ENCODE results near the gene BTBD18. TPM values are rescaled to one million over a fixed set of nuclear protein-coding genes. Genes with fewer than 3 reads are reported as not detected.

Gene BTBD18
- total and polyA plus RNA-seq, 10 of the 15 experiments (the other 5 are each of a cell fraction or from before 2014, with no cell fraction given) = 0.05 to 0.58 (median 0.19) TPM; not detected in 6

DNA sequence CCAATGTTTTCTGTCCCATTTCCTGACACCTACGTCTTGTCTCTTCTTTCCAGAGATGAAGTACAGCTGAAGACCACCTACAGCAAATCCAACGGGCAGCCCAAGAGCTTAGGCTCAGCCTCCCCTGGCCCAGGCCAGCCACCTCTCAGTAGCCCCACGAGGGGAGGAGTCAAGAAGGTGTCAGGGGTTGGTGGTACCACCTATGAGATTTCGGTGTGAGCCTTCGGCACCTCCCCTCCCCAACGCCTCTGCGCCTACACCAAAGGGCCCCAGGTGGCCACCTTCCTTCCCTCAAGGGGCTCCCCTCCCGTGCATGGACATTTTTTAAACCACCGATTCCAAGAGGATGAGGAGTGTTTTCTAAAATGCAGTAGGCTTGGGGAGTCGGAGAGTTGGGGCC, 51.8 kb downstream of the BTBD18 start:
- no peak overlapping the region for H2AFZ ChIP-seq (ENCODE audit: control insufficient read depth, low read depth, low read length)
- no peak overlapping the region for H3K27ac ChIP-seq (ENCODE audit: control insufficient read depth, insufficient read depth)
- CTCF ChIA-PET = interaction anchor here (1.1 kb wide), 1 partner anchor 101 kb away, joined by 4 read pairs; no protein-coding TSS in a partner anchor
- in situ Hi-C loops (cut with MboI) = no loop called here
- H3K4me2 ChIP-seq (ENCODE audit: control insufficient read depth, insufficient read depth) = no peak overlapping the region
- H4K20me1 ChIP-seq (ENCODE audit: control insufficient read depth, insufficient read depth) = no peaks in the 10 kb centered on the region
- POLR2A ChIA-PET = interaction anchor here (1.4 kb wide), 1 partner anchor 9 kb away, joined by 3 read pairs; no protein-coding TSS in a partner anchor
- no peak for FAIRE-seq
- no peak for TF ChIP-seq HDAC2 (IDR thresholded peaks at IDR 0.05)
- H3K9ac ChIP-seq (ENCODE audit: control insufficient read depth, insufficient read depth, low read length) = no peak overlapping the region
- H3K9me3 ChIP-seq (replicated peaks; ENCODE audit: control insufficient read depth, insufficient read depth, low read length) = no peaks in the 10 kb centered on the region
- DNase-seq (ENCODE audit: low read depth, low spot score) = no peak
- H3K4me1 ChIP-seq (ENCODE audit: control insufficient read depth, insufficient read depth, low read length) = no peaks in the 10 kb centered on the region
- no peaks in the 10 kb centered on the region for H3K79me2 ChIP-seq (ENCODE audit: control insufficient read depth, insufficient read depth, low read length)
- 99% methylated on average over 10 of the region's 10 CpGs for WGBS (ENCODE audit: insufficient coverage, insufficient replicate concordance, low lambda C conversion rate, missing lambda C conversion rate)
- H3K27me3 ChIP-seq (replicated peaks in 1 of 2; ENCODE audit: control insufficient read depth in 2 of 2, insufficient read depth in 2 of 2, low read length in 1 of 2) = no peaks in the 10 kb centered on the region
- intact Hi-C loops (cut with micrococcal nuclease; ENCODE audit: unreplicated experiment) = no loop called here
- BruUV-seq (replicated peaks) = no TSS peak
- RAD21 ChIA-PET (ENCODE audit: unreplicated experiment) = interaction anchor here (1.3 kb wide), 1 partner anchor 101 kb away, joined by 4 read pairs; no protein-coding TSS in a partner anchor
- no peak for ATAC-seq
- SMC1A ChIA-PET (ENCODE audit: uncharacterized antibody, unreplicated experiment) = interaction anchor here (0.7 to 1.5 kb wide), 3 partner anchors 14 to 860 kb away, joined by 3 to 4 read pairs (median 3); no protein-coding TSS in a partner anchor
- H3K4me3 ChIP-seq = no peak overlapping the region
- H3K36me3 ChIP-seq (ENCODE audit: control insufficient read depth in 2 of 2, insufficient read depth in 2 of 2, low read length in 1 of 2) = peaks cover 24 to 43% of the 10 kb centered on the region in 2 experiments

DNA sequence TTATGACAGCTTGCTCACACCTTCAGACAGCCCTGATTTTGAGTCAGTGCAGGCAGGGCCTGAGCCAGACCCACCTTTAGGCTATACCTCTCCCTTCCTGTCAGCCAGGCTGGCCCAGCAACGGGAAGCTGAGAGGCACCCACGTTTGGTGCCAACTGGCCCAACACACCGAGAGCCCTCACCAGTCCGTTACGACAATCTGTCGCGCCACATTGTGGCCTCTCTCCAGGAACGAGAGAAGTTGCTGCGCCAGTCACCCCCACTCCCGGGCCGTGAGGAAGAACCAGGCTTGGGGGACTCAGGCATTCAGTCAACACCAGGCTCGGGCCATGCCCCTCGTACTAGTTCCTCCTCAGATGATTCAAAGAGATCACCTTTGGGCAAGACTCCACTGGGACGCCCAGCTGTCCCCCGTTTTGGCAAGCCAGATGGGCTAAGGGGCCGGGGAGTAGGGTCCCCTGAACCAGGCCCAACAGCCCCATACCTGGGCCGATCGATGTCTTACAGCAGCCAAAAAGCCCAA, 52.7 kb downstream of the BTBD18 start:
- BruUV-seq (replicated peaks) = no TSS peak
- RAD21 ChIA-PET (ENCODE audit: unreplicated experiment) = interaction anchor here (1.3 kb wide), 1 partner anchor 102 kb away, joined by 4 read pairs; no protein-coding TSS in a partner anchor
- in situ Hi-C loops (cut with MboI) = no loop called here

More for the DNA sequence above, 52.7 kb downstream of the BTBD18 start:
- WGBS (ENCODE audit: insufficient coverage, insufficient replicate concordance, low lambda C conversion rate, missing lambda C conversion rate) = 98% methylated on average over 17 of the region's 18 CpGs
- FAIRE-seq (no peak), ATAC-seq (no peak; the same call in 2 of the 3 replicates), DNase-seq (ENCODE audit: low read depth, low spot score) (no peak)
- no peaks in the 10 kb centered on the region for H3K79me2 ChIP-seq (ENCODE audit: control insufficient read depth, insufficient read depth, low read length)
- no peaks in the 10 kb centered on the region for H4K20me1 ChIP-seq (ENCODE audit: control insufficient read depth, insufficient read depth)
- no peaks in the 10 kb centered on the region for H3K4me1 ChIP-seq (ENCODE audit: control insufficient read depth, insufficient read depth, low read length)
- no peak overlapping the region for H3K4me2 ChIP-seq (ENCODE audit: control insufficient read depth, insufficient read depth)
- TF ChIP-seq POLR2A (IDR thresholded peaks at IDR 0.05; ENCODE audit: low read depth, low read length) (peak; percentile 61), SREBF2 (IDR thresholded peaks at IDR 0.05; ENCODE audit: low read length) (no peak)
- ChIA-PET SMC1A (ENCODE audit: uncharacterized antibody, unreplicated experiment) (interaction anchor here (1.0 to 1.5 kb wide), 4 partner anchors 11 to 350 kb away, joined by 3 to 4 read pairs (median 3); no protein-coding TSS in a partner anchor), POLR2A (interaction anchor here (0.5 to 1.4 kb wide), 2 partner anchors 10 to 33 kb away, joined by 3 read pairs; no protein-coding TSS in a partner anchor), CTCF (interaction anchor here (0.6 to 1.4 kb wide), 3 partner anchors 9 to 873 kb away, joined by 3 to 4 read pairs (median 4); no protein-coding TSS in a partner anchor)
- no peaks in the 10 kb centered on the region for H3K27me3 ChIP-seq (replicated peaks in 1 of 2; ENCODE audit: control insufficient read depth in 2 of 2, insufficient read depth in 2 of 2, low read length in 1 of 2)
- H3K9me3 ChIP-seq (replicated peaks; ENCODE audit: control insufficient read depth, insufficient read depth, low read length) = no peaks in the 10 kb centered on the region
- intact Hi-C loops (cut with micrococcal nuclease; ENCODE audit: unreplicated experiment) = no loop called here
- H3K4me3 ChIP-seq = no peak overlapping the region
- no peak overlapping the region for H2AFZ ChIP-seq (ENCODE audit: control insufficient read depth, low read depth, low read length)
- no peak overlapping the region for H3K27ac ChIP-seq (ENCODE audit: control insufficient read depth, insufficient read depth)
- H3K9ac ChIP-seq (ENCODE audit: control insufficient read depth, insufficient read depth, low read length) = no peak overlapping the region
- peaks cover 26 to 41% of the 10 kb centered on the region in 2 experiments for H3K36me3 ChIP-seq (ENCODE audit: control insufficient read depth in 2 of 2, insufficient read depth in 2 of 2, low read length in 1 of 2)

Small RNAs within 50 kb of the gene (small RNA-seq; reads per million reads assigned to genes)
- not detected for gene AP001931.1
- gene TMX2-CTNND1 = not detected

Other genes with a start within 250 kb of the BTBD18 start
Only the 7 nearest of the 12 such genes appear.
- 0.05 TPM in 1 of 2 replicates, not detected in the other for gene YPEL4, start 101.9 kb downstream of the BTBD18 start, total RNA-seq (2014; rRNA removed)
- gene YPEL4, start 101.9 kb downstream of the BTBD18 start, total RNA-seq (2014; rRNA removed; fragmentation: Illumina TruSeq; extraction: Trizol) = 0.09 TPM in 1 of 2 replicates, not detected in the other
- gene YPEL4, start 101.9 kb downstream of the BTBD18 start, total RNA-seq (2021) = 0.13 TPM in 1 of 2 replicates, not detected in the other
- gene YPEL4, start 101.9 kb downstream of the BTBD18 start, polyA plus RNA-seq (2011; rRNA removed) = 0.26 and 0.39 TPM in 2 replicates
- not detected in 2 replicates for gene YPEL4, start 101.9 kb downstream of the BTBD18 start, polyA plus RNA-seq (2014; fragmentation: Illumina TruSeq; extraction: Trizol)
- gene YPEL4, start 101.9 kb downstream of the BTBD18 start, polyA plus RNA-seq (2014; fragmentation: Nextera tagmentation; extraction: Ambion mirVana) = not detected
- gene YPEL4, start 101.9 kb downstream of the BTBD18 start, polyA plus RNA-seq (2014; rRNA removed) = 0.50 TPM in 1 of 2 replicates, not detected in the other
- gene YPEL4, start 101.9 kb downstream of the BTBD18 start, polyA plus RNA-seq (2016; fragmentation: Nextera tagmentation; extraction: Ambion mirVana) = under 1 TPM; 0.07 to 0.10 TPM
- 21.3 and 22.0 TPM in 2 replicates for gene CLP1, start 94.1 kb downstream of the BTBD18 start, total RNA-seq (2014; rRNA removed)
- gene CLP1, start 94.1 kb downstream of the BTBD18 start, total RNA-seq (2014; rRNA removed; fragmentation: Illumina TruSeq; extraction: Trizol) = 23.9 and 24.0 TPM in 2 replicates
- gene CLP1, start 94.1 kb downstream of the BTBD18 start, total RNA-seq (2021) = 19.9 and 20.0 TPM in 2 replicates
- gene CLP1, start 94.1 kb downstream of the BTBD18 start, polyA plus RNA-seq (2011; rRNA removed) = 29.1 and 31.7 TPM in 2 replicates
- gene CLP1, start 94.1 kb downstream of the BTBD18 start, polyA plus RNA-seq (2014; fragmentation: Illumina TruSeq; extraction: Trizol) = 23.9 and 30.0 TPM in 2 replicates
- gene CLP1, start 94.1 kb downstream of the BTBD18 start, polyA plus RNA-seq (2014; fragmentation: Nextera tagmentation; extraction: Ambion mirVana) = 10 to 100 TPM; 33.6 to 45.7 TPM
- 20.7 and 21.2 TPM in 2 replicates for gene CLP1, start 94.1 kb downstream of the BTBD18 start, polyA plus RNA-seq (2014; rRNA removed)
- gene CLP1, start 94.1 kb downstream of the BTBD18 start, polyA plus RNA-seq (2016; fragmentation: Nextera tagmentation; extraction: Ambion mirVana) = 10 to 100 TPM; 31.6 to 36.3 TPM
- gene ZDHHC5, start 83.7 kb downstream of the BTBD18 start, total RNA-seq (2014; rRNA removed) = 29.1 and 34.1 TPM in 2 replicates
- 34.3 and 36.8 TPM in 2 replicates for gene ZDHHC5, start 83.7 kb downstream of the BTBD18 start, total RNA-seq (2014; rRNA removed; fragmentation: Illumina TruSeq; extraction: Trizol)
- gene ZDHHC5, start 83.7 kb downstream of the BTBD18 start, total RNA-seq (2021) = 59.9 and 61.3 TPM in 2 replicates
- gene ZDHHC5, start 83.7 kb downstream of the BTBD18 start, polyA plus RNA-seq (2011; rRNA removed) = 33.9 and 46.7 TPM in 2 replicates
- 49.8 and 57.4 TPM in 2 replicates for gene ZDHHC5, start 83.7 kb downstream of the BTBD18 start, polyA plus RNA-seq (2014; fragmentation: Illumina TruSeq; extraction: Trizol)
- 1 to 10 TPM; 3.9 to 7.3 TPM for gene ZDHHC5, start 83.7 kb downstream of the BTBD18 start, polyA plus RNA-seq (2014; fragmentation: Nextera tagmentation; extraction: Ambion mirVana)
- gene ZDHHC5, start 83.7 kb downstream of the BTBD18 start, polyA plus RNA-seq (2014; rRNA removed) = 48.5 and 54.4 TPM in 2 replicates
- gene ZDHHC5, start 83.7 kb downstream of the BTBD18 start, polyA plus RNA-seq (2016; fragmentation: Nextera tagmentation; extraction: Ambion mirVana) = 10 to 100 TPM; 36.6 to 38.4 TPM
- gene MED19, start 39.6 kb downstream of the BTBD18 start, total RNA-seq (2014; rRNA removed) = 16.7 and 17.5 TPM in 2 replicates
- gene MED19, start 39.6 kb downstream of the BTBD18 start, total RNA-seq (2014; rRNA removed; fragmentation: Illumina TruSeq; extraction: Trizol) = 13.7 and 13.9 TPM in 2 replicates
- gene MED19, start 39.6 kb downstream of the BTBD18 start, total RNA-seq (2021) = 12.5 and 14.1 TPM in 2 replicates
- 16.0 and 20.1 TPM in 2 replicates for gene MED19, start 39.6 kb downstream of the BTBD18 start, polyA plus RNA-seq (2011; rRNA removed)
- gene MED19, start 39.6 kb downstream of the BTBD18 start, polyA plus RNA-seq (2014; fragmentation: Illumina TruSeq; extraction: Trizol) = 15.7 and 17.1 TPM in 2 replicates
- 1 to 10 TPM; 4.9 to 9.8 TPM for gene MED19, start 39.6 kb downstream of the BTBD18 start, polyA plus RNA-seq (2014; fragmentation: Nextera tagmentation; extraction: Ambion mirVana)
- 17.0 and 21.3 TPM in 2 replicates for gene MED19, start 39.6 kb downstream of the BTBD18 start, polyA plus RNA-seq (2014; rRNA removed)
- gene MED19, start 39.6 kb downstream of the BTBD18 start, polyA plus RNA-seq (2016; fragmentation: Nextera tagmentation; extraction: Ambion mirVana) = 10 to 100 TPM; 25.6 to 28.2 TPM
- 84.2 and 90.4 TPM in 2 replicates for gene TMX2, start 39.2 kb downstream of the BTBD18 start, total RNA-seq (2014; rRNA removed)
- 73.1 and 74.9 TPM in 2 replicates for gene TMX2, start 39.2 kb downstream of the BTBD18 start, total RNA-seq (2014; rRNA removed; fragmentation: Illumina TruSeq; extraction: Trizol)
- gene TMX2, start 39.2 kb downstream of the BTBD18 start, total RNA-seq (2021) = 59.3 and 64.3 TPM in 2 replicates
- gene TMX2, start 39.2 kb downstream of the BTBD18 start, polyA plus RNA-seq (2011; rRNA removed) = 74.1 and 90.1 TPM in 2 replicates
- gene TMX2, start 39.2 kb downstream of the BTBD18 start, polyA plus RNA-seq (2014; fragmentation: Illumina TruSeq; extraction: Trizol) = 93.2 and 102 TPM in 2 replicates
- 100 to 1,000 TPM; 107 to 128 TPM for gene TMX2, start 39.2 kb downstream of the BTBD18 start, polyA plus RNA-seq (2014; fragmentation: Nextera tagmentation; extraction: Ambion mirVana)
- gene TMX2, start 39.2 kb downstream of the BTBD18 start, polyA plus RNA-seq (2014; rRNA removed) = 66.4 and 82.7 TPM in 2 replicates
- 100 to 1,000 TPM; 124 to 134 TPM for gene TMX2, start 39.2 kb downstream of the BTBD18 start, polyA plus RNA-seq (2016; fragmentation: Nextera tagmentation; extraction: Ambion mirVana)
- 223 and 232 TPM in 2 replicates for gene SELENOH, start 10.3 kb downstream of the BTBD18 start, total RNA-seq (2014; rRNA removed)
- gene SELENOH, start 10.3 kb downstream of the BTBD18 start, total RNA-seq (2014; rRNA removed; fragmentation: Illumina TruSeq; extraction: Trizol) = 74.4 and 86.2 TPM in 2 replicates
- 261 and 269 TPM in 2 replicates for gene SELENOH, start 10.3 kb downstream of the BTBD18 start, total RNA-seq (2021)
- 169 and 210 TPM in 2 replicates for gene SELENOH, start 10.3 kb downstream of the BTBD18 start, polyA plus RNA-seq (2011; rRNA removed)
- gene SELENOH, start 10.3 kb downstream of the BTBD18 start, polyA plus RNA-seq (2014; fragmentation: Illumina TruSeq; extraction: Trizol) = 25.7 and 39.3 TPM in 2 replicates
- 100 to 1,000 TPM in 1 of 2 experiments, 10 to 100 TPM in 1; 20.3 to 101 TPM for gene SELENOH, start 10.3 kb downstream of the BTBD18 start, polyA plus RNA-seq (2014; fragmentation: Nextera tagmentation; extraction: Ambion mirVana)
- 277 and 283 TPM in 2 replicates for gene SELENOH, start 10.3 kb downstream of the BTBD18 start, polyA plus RNA-seq (2014; rRNA removed)
- gene SELENOH, start 10.3 kb downstream of the BTBD18 start, polyA plus RNA-seq (2016; fragmentation: Nextera tagmentation; extraction: Ambion mirVana) = 100 to 1,000 TPM; 454 to 458 TPM
- 30.2 and 32.1 TPM in 2 replicates for gene CTNND1, start 10.0 kb upstream of the BTBD18 start, total RNA-seq (2014; rRNA removed)
- 30.2 and 30.4 TPM in 2 replicates for gene CTNND1, start 10.0 kb upstream of the BTBD18 start, total RNA-seq (2014; rRNA removed; fragmentation: Illumina TruSeq; extraction: Trizol)
- gene CTNND1, start 10.0 kb upstream of the BTBD18 start, total RNA-seq (2021) = 43.5 and 44.2 TPM in 2 replicates
- gene CTNND1, start 10.0 kb upstream of the BTBD18 start, polyA plus RNA-seq (2011; rRNA removed) = 70.0 and 72.9 TPM in 2 replicates
- gene CTNND1, start 10.0 kb upstream of the BTBD18 start, polyA plus RNA-seq (2014; fragmentation: Illumina TruSeq; extraction: Trizol) = 35.4 and 43.1 TPM in 2 replicates
- 1 to 10 TPM; 4.7 to 6.5 TPM for gene CTNND1, start 10.0 kb upstream of the BTBD18 start, polyA plus RNA-seq (2014; fragmentation: Nextera tagmentation; extraction: Ambion mirVana)
- gene CTNND1, start 10.0 kb upstream of the BTBD18 start, polyA plus RNA-seq (2014; rRNA removed) = 25.8 and 27.7 TPM in 2 replicates
- 10 to 100 TPM; 29.5 to 29.8 TPM for gene CTNND1, start 10.0 kb upstream of the BTBD18 start, polyA plus RNA-seq (2016; fragmentation: Nextera tagmentation; extraction: Ambion mirVana)